Ascending aorta (tissue), 2 donors: ENCODE results near the gene PVALEF. TPM values are rescaled to one million over a fixed set of nuclear protein-coding genes. Genes with fewer than 3 reads are reported as not detected.

Experiments used
- DNase-seq, 2 donors: peaks; one replicate each; pipeline ENCODE4 v3.0.0-alpha.2; 2019; ENCODE audit warnings: low spot score in 2 of 2
- H3K27ac ChIP-seq, 2 donors: fragments of 200-600 bp; sonication (generic); one replicate each; pipeline ENCODE4 v1.5.1; 2016 to 2017; ENCODE audit warnings: mild to moderate bottlenecking in 1 of 2
- H3K27me3 ChIP-seq: fragments of 200-600 bp; sonication (generic); one replicate; pipeline ENCODE4 v1.5.1; 2017
- H3K36me3 ChIP-seq, 2 donors: fragments of 200-600 bp; sonication (generic); one replicate each; pipeline ENCODE4 v1.5.1; 2016
- H3K4me1 ChIP-seq, 2 donors: fragments of 200-600 bp; sonication (generic); one replicate each; pipeline ENCODE4 v1.5.1; 2016 to 2017; ENCODE audit warnings: mild to moderate bottlenecking in 1 of 2
- H3K4me3 ChIP-seq, 2 donors: fragments of 200-600 bp; sonication (generic); one replicate each; pipeline ENCODE4 v1.5.1; 2016 to 2017; ENCODE audit warnings: mild to moderate bottlenecking in 1 of 2
- H3K9me3 ChIP-seq, 2 donors: fragments of 200-600 bp; sonication (generic); one replicate each; pipeline ENCODE4 v1.5.1; 2016
- intact Hi-C: fragments of 100-400 bp; cut with DNase I; formaldehyde crosslinking; loops from one replicate; pipeline ENCODE4 v1.15.1; 2023
- total RNA-seq: library from RNA; depleted of rRNA; stranded (reverse); fragments of >200 nt; gene quantifications from one replicate; pipeline ENCODE4 v1.1.0, GENCODE V29; 2016
- TF ChIP-seq, protein P1 (sequence below), 3 experiments: fragments of 200-600 bp in 2 of 3; fragments of 450-650 bp in 1 of 3; sonication (generic) in 2 of 3; IDR thresholded peaks; one replicate each; pipeline ENCODE4 v1.5.1; 2016 to 2019; ENCODE audit warnings: antibody characterized with exemption in 3 of 3, mild to moderate bottlenecking in 1 of 3, moderate library complexity in 1 of 3

PVALEF gene
- total RNA-seq, 1 donor from 2014 or later: not detected

DNA sequence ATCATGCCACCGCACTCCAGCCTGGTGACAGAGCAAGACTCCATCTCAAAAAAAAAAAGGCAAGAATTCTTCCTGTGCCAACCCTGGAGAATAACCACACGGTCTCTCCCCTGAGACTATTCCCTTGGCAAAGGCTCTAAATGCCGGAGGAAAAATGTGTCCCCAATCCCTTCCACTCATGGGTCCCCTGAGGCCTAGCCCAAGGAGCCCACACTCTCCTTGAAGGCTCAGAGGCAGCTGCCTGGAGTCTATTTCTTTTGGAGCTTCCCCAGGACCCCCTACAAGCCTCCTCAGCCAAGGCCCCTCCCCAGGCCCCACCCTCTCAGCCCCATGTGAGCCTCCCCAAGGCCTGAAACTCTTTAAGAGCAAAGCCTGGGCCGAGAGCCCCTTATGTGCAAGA lies 40.9 kb downstream of the PVALEF start:
- Histone ChIP-seq H3K4me3 (no peak overlapping the region), H3K27me3 (no peaks in the 10 kb centered on the region), H3K36me3 (peaks cover 0 to 4% of the 10 kb centered on the region in 2 donors), H3K27ac (no peak overlapping the region), H3K9me3 (no peaks in the 10 kb centered on the region), H3K4me1 (peaks cover 0 to 3% of the 10 kb centered on the region in 2 donors)
- TF ChIP-seq, protein P1, sequence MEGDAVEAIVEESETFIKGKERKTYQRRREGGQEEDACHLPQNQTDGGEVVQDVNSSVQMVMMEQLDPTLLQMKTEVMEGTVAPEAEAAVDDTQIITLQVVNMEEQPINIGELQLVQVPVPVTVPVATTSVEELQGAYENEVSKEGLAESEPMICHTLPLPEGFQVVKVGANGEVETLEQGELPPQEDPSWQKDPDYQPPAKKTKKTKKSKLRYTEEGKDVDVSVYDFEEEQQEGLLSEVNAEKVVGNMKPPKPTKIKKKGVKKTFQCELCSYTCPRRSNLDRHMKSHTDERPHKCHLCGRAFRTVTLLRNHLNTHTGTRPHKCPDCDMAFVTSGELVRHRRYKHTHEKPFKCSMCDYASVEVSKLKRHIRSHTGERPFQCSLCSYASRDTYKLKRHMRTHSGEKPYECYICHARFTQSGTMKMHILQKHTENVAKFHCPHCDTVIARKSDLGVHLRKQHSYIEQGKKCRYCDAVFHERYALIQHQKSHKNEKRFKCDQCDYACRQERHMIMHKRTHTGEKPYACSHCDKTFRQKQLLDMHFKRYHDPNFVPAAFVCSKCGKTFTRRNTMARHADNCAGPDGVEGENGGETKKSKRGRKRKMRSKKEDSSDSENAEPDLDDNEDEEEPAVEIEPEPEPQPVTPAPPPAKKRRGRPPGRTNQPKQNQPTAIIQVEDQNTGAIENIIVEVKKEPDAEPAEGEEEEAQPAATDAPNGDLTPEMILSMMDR (IDR thresholded peaks at IDR 0.05): no peak
- intact Hi-C loops: loop anchor here (2.0 kb wide), 1 partner anchor 63 kb away; no protein-coding TSS in a partner anchor
- DNase-seq: no peak

DNA sequence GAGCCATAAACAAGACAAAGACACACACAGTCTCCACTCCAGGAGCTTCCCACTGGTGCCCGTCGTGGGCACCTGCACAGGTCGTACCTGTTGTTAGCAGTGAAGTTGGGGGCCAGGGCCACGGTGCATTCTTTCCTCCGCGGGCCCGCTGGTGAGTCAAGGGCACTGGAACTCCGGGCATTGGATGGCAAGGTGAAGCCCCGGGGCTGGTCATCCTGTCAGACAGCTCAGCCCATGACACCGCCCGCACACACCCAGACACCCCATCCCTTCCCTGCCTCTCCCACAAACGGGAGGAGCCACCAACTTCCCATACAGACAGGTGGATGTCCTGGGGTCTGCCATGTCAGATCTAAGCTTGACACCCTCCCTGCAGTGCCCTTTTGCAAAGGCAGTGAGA lies 41.4 kb downstream of the PVALEF start:
- Histone ChIP-seq H3K4me3 (no peak overlapping the region), H3K36me3 (peaks cover 0 to 4% of the 10 kb centered on the region in 2 donors), H3K9me3 (no peaks in the 10 kb centered on the region), H3K27me3 (no peaks in the 10 kb centered on the region), H3K4me1 (peaks cover 0 to 6% of the 10 kb centered on the region in 2 donors), H3K27ac (no peak overlapping the region)
- DNase-seq: no peak
- intact Hi-C loops: loop anchor here (2.0 kb wide), 1 partner anchor 64 kb away; no protein-coding TSS in a partner anchor
- TF ChIP-seq, protein P1 (IDR thresholded peaks at IDR 0.05): no peak

DNA sequence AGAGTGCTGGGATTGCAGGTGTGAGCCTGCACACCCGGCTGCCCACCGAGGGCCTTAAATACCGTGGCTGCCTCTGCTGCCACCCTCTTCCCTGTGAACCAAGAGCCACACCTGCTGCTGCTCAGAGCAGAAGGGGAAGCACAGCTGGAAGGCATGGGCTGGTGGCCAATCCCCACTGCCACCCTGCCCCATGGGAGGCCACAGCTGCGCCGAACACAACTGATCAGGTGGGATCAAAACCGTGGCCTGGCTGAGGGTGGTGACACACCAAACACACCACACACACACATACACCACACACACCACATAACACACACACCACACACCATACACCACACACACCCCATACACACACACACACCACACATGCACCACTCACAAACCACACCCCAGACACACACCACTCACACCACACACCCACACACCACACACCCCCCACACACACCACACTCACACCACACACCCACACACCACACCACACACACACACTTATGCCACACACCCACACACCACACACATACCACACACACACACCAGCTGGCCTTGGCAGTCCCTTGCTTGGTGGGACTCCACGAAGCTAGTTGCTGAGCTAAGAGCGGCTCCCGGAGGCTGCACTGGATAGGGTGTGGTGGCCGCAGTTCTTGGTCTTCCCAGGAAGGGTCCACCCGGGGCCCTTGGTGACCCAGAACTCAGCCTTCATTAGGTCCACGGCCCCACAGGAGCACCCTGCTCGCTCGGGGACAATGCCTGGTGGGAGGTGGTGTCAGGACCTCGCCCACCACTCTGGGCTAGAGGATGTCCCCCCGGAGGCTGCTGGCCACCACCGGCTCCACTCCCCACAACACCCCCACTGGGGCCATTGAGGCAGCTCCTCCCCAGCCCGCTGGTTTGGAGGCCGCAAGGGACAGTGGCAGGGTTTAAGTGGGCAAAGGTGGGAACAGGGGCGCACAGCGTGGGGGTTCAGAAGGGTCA lies 42.6 kb downstream of the PVALEF start:
- H3K36me3 ChIP-seq: peaks cover 0 to 4% of the 10 kb centered on the region in 2 donors
- TF ChIP-seq, protein P1 (IDR thresholded peaks at IDR 0.05): no peak

DNA sequence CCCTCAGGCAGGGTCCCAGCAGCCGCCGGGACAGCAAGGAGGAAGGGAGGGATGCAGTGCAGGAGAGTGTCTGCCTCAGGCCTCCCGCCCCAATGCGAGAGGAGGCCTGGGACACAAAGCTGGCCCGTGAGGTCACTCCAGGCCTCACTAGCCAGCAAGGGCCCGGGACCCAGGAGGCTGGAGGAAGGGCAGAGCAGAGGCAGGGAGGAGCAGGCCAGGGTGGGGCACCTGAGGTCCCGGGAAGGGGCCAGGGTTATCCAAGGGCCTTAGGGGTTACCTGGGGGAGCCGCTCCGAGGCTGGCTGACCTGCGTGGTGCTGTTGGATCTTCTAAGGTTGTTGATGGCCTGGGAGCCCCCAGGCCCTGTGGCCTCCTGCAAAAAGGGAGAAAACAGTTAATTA lies 43.3 kb downstream of the PVALEF start:
- H3K36me3 ChIP-seq: no peaks in the 10 kb centered on the region
- H3K9me3 ChIP-seq: no peaks in the 10 kb centered on the region
- H3K27ac ChIP-seq: no peak overlapping the region
- no peaks in the 10 kb centered on the region for H3K27me3 ChIP-seq
- no peak overlapping the region for H3K4me3 ChIP-seq
- H3K4me1 ChIP-seq: peaks cover 0 to 6% of the 10 kb centered on the region in 2 donors
- intact Hi-C loops: no loop called here
- no peak for DNase-seq
- TF ChIP-seq, protein P1 (IDR thresholded peaks at IDR 0.05): no peak

More for the DNA sequence above, 42.6 kb downstream of the PVALEF start:
- Histone ChIP-seq H3K4me1 (peaks cover 0 to 6% of the 10 kb centered on the region in 2 donors), H3K9me3 (no peaks in the 10 kb centered on the region), H3K27me3 (no peaks in the 10 kb centered on the region), H3K4me3 (no peak overlapping the region), H3K27ac (no peak overlapping the region)
- intact Hi-C loops: loop anchor here (2.0 kb wide), 1 partner anchor 65 kb away; no protein-coding TSS in a partner anchor
- DNase-seq: no peak

DNA sequence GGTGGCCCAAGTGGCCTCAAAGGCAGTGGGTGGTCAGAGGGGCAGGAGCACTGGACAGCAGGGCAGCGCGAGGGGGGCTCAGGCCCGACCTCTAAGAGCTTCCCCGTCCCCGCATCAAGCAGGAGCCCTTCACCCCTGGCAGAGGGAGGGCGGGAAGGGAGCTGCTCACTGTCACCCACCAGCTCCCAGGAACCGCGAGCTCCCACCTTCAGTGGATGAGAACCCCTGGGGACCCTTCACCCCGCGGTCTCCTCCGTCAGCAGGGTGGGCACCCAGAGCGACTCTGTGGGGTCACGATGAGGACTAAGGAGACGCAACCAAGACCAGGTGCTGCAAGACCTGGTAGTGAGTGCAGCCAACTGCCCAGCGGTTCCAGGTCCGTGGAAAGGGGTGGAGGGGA lies 43.8 kb downstream of the PVALEF start:
- Histone ChIP-seq H3K4me1 (peaks cover 0 to 6% of the 10 kb centered on the region in 2 donors), H3K36me3 (no peaks in the 10 kb centered on the region), H3K9me3 (no peaks in the 10 kb centered on the region), H3K27ac (no peak overlapping the region), H3K4me3 (no peak overlapping the region), H3K27me3 (no peaks in the 10 kb centered on the region)
- TF ChIP-seq, protein P1 (IDR thresholded peaks at IDR 0.05): no peak
- DNase-seq: no peak
- intact Hi-C loops: no loop called here
